Glutamatergic neuron (in vitro differentiated cells): Measurements from ENCODE around the gene LRCH1. TPM values are rescaled to one million over a fixed set of nuclear protein-coding genes. Genes with fewer than 3 reads are reported as not detected.

ENCODE experiments used
- DNase-seq: peaks from one replicate; pipeline ENCODE4 v3.0.0; 2022
- H3K27ac Mint-ChIP-seq: one replicate; pipeline ENCODE4 v1.8.0; 2020; ENCODE audit warnings: mild to moderate bottlenecking, mixed read lengths, inconsistent platforms; ENCODE audit not compliant: unreplicated experiment
- H3K27me3 Mint-ChIP-seq: one replicate; pipeline ENCODE4 v1.8.0; 2020; ENCODE audit warnings: mild to moderate bottlenecking, moderate library complexity, mixed read lengths, inconsistent platforms; ENCODE audit not compliant: unreplicated experiment
- H3K36me3 Mint-ChIP-seq: one replicate; pipeline ENCODE4 v1.8.0; 2020; ENCODE audit warnings: mild to moderate bottlenecking, mixed read lengths, inconsistent platforms; ENCODE audit not compliant: unreplicated experiment
- H3K4me1 Mint-ChIP-seq: one replicate; pipeline ENCODE4 v1.8.0; 2020; ENCODE audit warnings: mild to moderate bottlenecking, low read depth, mixed read lengths, inconsistent platforms; ENCODE audit not compliant: unreplicated experiment
- H3K4me3 Mint-ChIP-seq: one replicate; pipeline ENCODE4 v1.8.0; 2020; ENCODE audit warnings: mild to moderate bottlenecking, mixed read lengths, inconsistent platforms; ENCODE audit not compliant: unreplicated experiment
- H3K9me3 Mint-ChIP-seq: one replicate; pipeline ENCODE4 v1.8.0; 2020; ENCODE audit warnings: mild to moderate bottlenecking, moderate library complexity, mixed read lengths, inconsistent platforms; ENCODE audit not compliant: unreplicated experiment
- CTCF ChIP-seq: fragments of 200-600 bp; sonication (generic); IDR thresholded peaks from one replicate; pipeline ENCODE4 v1.5.0; 2021; ENCODE audit not compliant: partially characterized antibody, unreplicated experiment
- total RNA-seq: library from RNA; stranded (reverse); fragmentation: NEBNext Ultra II Directional; extraction: Animal tissue kit (Norgen Biotek cat#: 25700); gene quantifications from one replicate; pipeline ENCODE4 v1.2.1, GENCODE V29; 2021; ENCODE audit not compliant: unreplicated experiment

Gene LRCH1
- total RNA-seq, 1 donor from 2014 or later, result 40.6 TPM

GRCh38 chr13:46745062-46745461 lies 192.1 kb downstream of the LRCH1 start:
- DNase-seq, result no peak
- Mint-ChIP-seq H3K36me3 (peaks cover 12% of the 10 kb centered on the region), H3K4me1 (no peaks in the 10 kb centered on the region), H3K27me3 (no peaks in the 10 kb centered on the region), H3K9me3 (no peaks in the 10 kb centered on the region), H3K27ac (no peak overlapping the region), H3K4me3 (no peak overlapping the region)
- TF ChIP-seq CTCF, result no peak

- no peak overlapping the region for H3K27ac Mint-ChIP-seq
- H3K4me1 Mint-ChIP-seq, result no peaks in the 10 kb centered on the region
- H3K27me3 Mint-ChIP-seq, result no peaks in the 10 kb centered on the region
- H3K36me3 Mint-ChIP-seq, result peaks cover 12% of the 10 kb centered on the region
- DNase-seq, result no peak
- TF ChIP-seq CTCF, result no peak
- H3K4me3 Mint-ChIP-seq, result no peak overlapping the region
- H3K9me3 Mint-ChIP-seq, result no peaks in the 10 kb centered on the region
Observed at GRCh38 chr13:46745706-46746105, 192.7 kb downstream of the LRCH1 start.

- H3K4me3 Mint-ChIP-seq, result no peak overlapping the region
- H3K9me3 Mint-ChIP-seq, result no peaks in the 10 kb centered on the region
- no peak for TF ChIP-seq CTCF
- H3K27ac Mint-ChIP-seq, result no peak overlapping the region
- no peaks in the 10 kb centered on the region for H3K27me3 Mint-ChIP-seq
- no peak for DNase-seq
- peaks cover 3% of the 10 kb centered on the region for H3K4me1 Mint-ChIP-seq
- H3K36me3 Mint-ChIP-seq, result peaks cover 12% of the 10 kb centered on the region
Observed at GRCh38 chr13:46747031-46747820, 194.3 kb downstream of the LRCH1 start.

GRCh38 chr13:46748300-46748699 lies 195.3 kb downstream of the LRCH1 start:
- Mint-ChIP-seq H3K27ac (no peak overlapping the region), H3K36me3 (peaks cover 12% of the 10 kb centered on the region), H3K4me1 (peaks cover 3% of the 10 kb centered on the region), H3K27me3 (no peaks in the 10 kb centered on the region), H3K9me3 (no peaks in the 10 kb centered on the region), H3K4me3 (no peak overlapping the region)
- no peak for TF ChIP-seq CTCF
- no peak for DNase-seq

GRCh38 chr13:46749951-46750350 lies 197.0 kb downstream of the LRCH1 start:
- H3K4me1 Mint-ChIP-seq, result peaks cover 3% of the 10 kb centered on the region

More at GRCh38 chr13:46749951-46750350, 197.0 kb downstream of the LRCH1 start:
- no peak for TF ChIP-seq CTCF
- DNase-seq, result no peak
- Mint-ChIP-seq H3K27me3 (no peaks in the 10 kb centered on the region), H3K36me3 (peaks cover 12% of the 10 kb centered on the region), H3K4me3 (no peak overlapping the region), H3K9me3 (no peaks in the 10 kb centered on the region), H3K27ac (no peak overlapping the region)
